ENCODE measurements around the gene CELF6. TPM values are rescaled to one million over a fixed set of nuclear protein-coding genes. Genes with fewer than 3 reads are reported as not detected.

Gene CELF6
- total RNA-seq, 1 experiment from 2014 or later = not detected

DNA sequence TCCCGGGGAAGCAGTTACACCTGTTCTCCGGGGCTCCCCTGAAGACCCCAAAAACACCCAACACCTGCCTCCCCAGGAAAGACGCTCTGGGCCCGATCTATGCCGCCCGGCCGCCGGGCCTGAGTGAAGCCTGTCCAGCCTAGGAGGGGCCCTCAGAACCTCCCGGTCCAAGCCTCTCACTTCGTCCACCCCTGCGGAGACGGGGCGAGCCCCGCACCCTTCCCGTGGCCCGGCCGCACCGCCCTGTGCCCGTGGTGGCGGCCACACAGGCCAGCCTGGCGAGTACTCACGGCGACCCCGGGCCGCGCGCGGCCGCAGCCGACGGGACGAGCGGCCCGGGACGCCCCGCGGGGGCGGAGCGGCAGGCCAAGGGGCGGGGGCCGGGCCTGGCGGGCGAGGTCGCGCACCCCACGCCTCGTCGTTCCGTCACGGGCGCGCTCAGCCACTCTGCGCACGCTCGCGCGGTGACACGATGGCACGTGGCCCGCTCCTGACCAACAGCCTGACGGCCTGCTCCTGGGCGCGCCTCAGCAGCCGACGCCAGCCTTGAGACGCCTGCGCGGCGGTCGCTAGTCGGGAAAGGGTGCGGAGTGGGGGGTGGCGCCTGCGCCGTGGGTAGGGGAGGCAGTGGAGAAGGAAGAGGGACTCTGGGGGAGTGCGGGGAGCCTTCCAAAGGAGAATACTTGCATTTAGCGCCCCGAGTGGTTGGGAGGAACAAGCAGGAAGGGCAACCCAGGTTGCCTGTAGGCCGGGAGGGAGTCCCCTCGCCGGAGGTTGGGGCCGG lies 47.6 kb downstream of the CELF6 start, which contains the start of gene PARP6:
PARP6 (minus strand) TSS at position 342 of the 784 bp plus-strand sequence. CDS start 5,077 bp downstream, outside the sequence.
- no TSS peak for BruUV-seq (replicated peaks)
- ChIA-PET POLR2A (ENCODE audit: low non-redundant PET) (no interaction called here), CTCF (no interaction called here)
- peak; percentile 99 for DNase-seq (ENCODE audit: low spot score)
- intact Hi-C loops (cut with micrococcal nuclease; ENCODE audit: unreplicated experiment) = no loop called here
- peak within 1 kb of the TSS; percentile 90 for H3K27ac ChIP-seq (ENCODE audit: low read depth, low read length, poor library complexity, severe bottlenecking)
- TF ChIP-seq, protein P1, sequence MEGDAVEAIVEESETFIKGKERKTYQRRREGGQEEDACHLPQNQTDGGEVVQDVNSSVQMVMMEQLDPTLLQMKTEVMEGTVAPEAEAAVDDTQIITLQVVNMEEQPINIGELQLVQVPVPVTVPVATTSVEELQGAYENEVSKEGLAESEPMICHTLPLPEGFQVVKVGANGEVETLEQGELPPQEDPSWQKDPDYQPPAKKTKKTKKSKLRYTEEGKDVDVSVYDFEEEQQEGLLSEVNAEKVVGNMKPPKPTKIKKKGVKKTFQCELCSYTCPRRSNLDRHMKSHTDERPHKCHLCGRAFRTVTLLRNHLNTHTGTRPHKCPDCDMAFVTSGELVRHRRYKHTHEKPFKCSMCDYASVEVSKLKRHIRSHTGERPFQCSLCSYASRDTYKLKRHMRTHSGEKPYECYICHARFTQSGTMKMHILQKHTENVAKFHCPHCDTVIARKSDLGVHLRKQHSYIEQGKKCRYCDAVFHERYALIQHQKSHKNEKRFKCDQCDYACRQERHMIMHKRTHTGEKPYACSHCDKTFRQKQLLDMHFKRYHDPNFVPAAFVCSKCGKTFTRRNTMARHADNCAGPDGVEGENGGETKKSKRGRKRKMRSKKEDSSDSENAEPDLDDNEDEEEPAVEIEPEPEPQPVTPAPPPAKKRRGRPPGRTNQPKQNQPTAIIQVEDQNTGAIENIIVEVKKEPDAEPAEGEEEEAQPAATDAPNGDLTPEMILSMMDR (conservative IDR thresholded peaks at IDR 0.05; ENCODE audit: low read depth, low read length) = peak; percentile 77
- TF ChIP-seq EZH2 (IDR thresholded peaks at IDR 0.05; ENCODE audit: borderline replicate concordance, low read depth, low read length, poor library complexity, severe bottlenecking) = no peak
- peaks cover 13% of the 10 kb centered on the region for H3K4me1 ChIP-seq (ENCODE audit: insufficient read depth, low read length, poor library complexity, severe bottlenecking)
- no peaks in the 10 kb centered on the region for H3K27me3 ChIP-seq (replicated peaks; ENCODE audit: insufficient read depth, low read depth, low read length, poor library complexity)
- no peaks in the 10 kb centered on the region for H3K9me3 ChIP-seq (ENCODE audit: low read depth, low read length, poor library complexity, severe bottlenecking)
- H3K36me3 ChIP-seq (ENCODE audit: insufficient read depth, low read length, poor library complexity, severe bottlenecking) = peaks cover 20% of the 10 kb centered on the region
- peak within 1 kb of the TSS; percentile 93 for H3K4me3 ChIP-seq (ENCODE audit: low read depth, low read length, poor library complexity, severe bottlenecking)

DNA sequence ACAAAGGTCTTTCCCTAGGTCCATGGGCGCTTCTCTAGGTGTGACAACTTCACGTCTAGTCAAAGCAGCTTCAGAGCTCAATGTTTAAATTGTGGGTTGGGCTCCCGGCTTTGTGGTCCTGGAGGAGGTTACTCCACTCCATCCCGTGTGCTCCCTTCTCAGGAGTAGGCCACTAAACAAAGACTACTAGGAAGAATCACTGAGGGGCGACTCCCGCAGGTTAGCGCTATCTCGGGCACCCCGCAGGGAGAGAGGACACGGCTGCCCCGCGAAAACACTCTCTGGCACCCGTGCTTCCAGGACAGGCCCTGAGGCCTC lies 48.1 kb downstream of the CELF6 start:
- H3K4me3 ChIP-seq (ENCODE audit: low read depth, low read length, poor library complexity, severe bottlenecking) = peak overlapping the region; percentile 93
- peaks cover 13% of the 10 kb centered on the region for H3K4me1 ChIP-seq (ENCODE audit: insufficient read depth, low read length, poor library complexity, severe bottlenecking)
- CTCF ChIA-PET = no interaction called here
- intact Hi-C loops (cut with micrococcal nuclease; ENCODE audit: unreplicated experiment) = no loop called here
- H3K9me3 ChIP-seq (ENCODE audit: low read depth, low read length, poor library complexity, severe bottlenecking) = no peaks in the 10 kb centered on the region
- H3K27me3 ChIP-seq (replicated peaks; ENCODE audit: insufficient read depth, low read depth, low read length, poor library complexity) = no peaks in the 10 kb centered on the region
- peak overlapping the region; percentile 90 for H3K27ac ChIP-seq (ENCODE audit: low read depth, low read length, poor library complexity, severe bottlenecking)
- no peak for TF ChIP-seq EZH2 (IDR thresholded peaks at IDR 0.05; ENCODE audit: borderline replicate concordance, low read depth, low read length, poor library complexity, severe bottlenecking)
- TF ChIP-seq, protein P1 (conservative IDR thresholded peaks at IDR 0.05; ENCODE audit: low read depth, low read length) = no peak
- DNase-seq (ENCODE audit: low spot score) = peak; percentile 26
- BruUV-seq (replicated peaks) = no TSS peak
- POLR2A ChIA-PET (ENCODE audit: low non-redundant PET) = no interaction called here
- peaks cover 26% of the 10 kb centered on the region for H3K36me3 ChIP-seq (ENCODE audit: insufficient read depth, low read length, poor library complexity, severe bottlenecking)

DNA sequence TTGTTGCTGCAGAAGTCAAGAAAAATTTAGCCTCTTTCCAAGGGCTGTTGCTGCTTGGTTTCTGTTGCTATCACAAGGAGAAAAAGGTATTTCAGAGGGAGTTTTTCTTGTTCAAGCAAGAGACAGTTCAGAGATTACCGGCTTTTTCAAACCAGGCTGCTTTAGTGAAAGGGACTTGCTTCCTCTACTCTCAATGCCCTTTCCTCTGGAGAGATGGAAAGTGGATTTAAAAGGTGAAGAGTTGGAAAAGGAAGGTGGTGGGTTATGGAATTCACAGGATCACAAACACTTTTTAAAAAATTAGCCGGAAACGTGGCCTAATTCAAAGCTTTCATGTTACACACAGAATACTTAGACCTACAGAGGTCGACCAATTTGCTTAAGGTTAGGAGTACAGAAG lies 48.7 kb downstream of the CELF6 start:
- intact Hi-C loops (cut with micrococcal nuclease; ENCODE audit: unreplicated experiment) = no loop called here
- Histone ChIP-seq H3K4me1 (ENCODE audit: insufficient read depth, low read length, poor library complexity, severe bottlenecking) (peaks cover 13% of the 10 kb centered on the region), H3K4me3 (ENCODE audit: low read depth, low read length, poor library complexity, severe bottlenecking) (peak overlapping the region; percentile 93), H3K36me3 (ENCODE audit: insufficient read depth, low read length, poor library complexity, severe bottlenecking) (peaks cover 32% of the 10 kb centered on the region), H3K9me3 (ENCODE audit: low read depth, low read length, poor library complexity, severe bottlenecking) (no peaks in the 10 kb centered on the region), H3K27ac (ENCODE audit: low read depth, low read length, poor library complexity, severe bottlenecking) (no peak overlapping the region), H3K27me3 (replicated peaks; ENCODE audit: insufficient read depth, low read depth, low read length, poor library complexity) (no peaks in the 10 kb centered on the region)
- TF ChIP-seq EZH2 (IDR thresholded peaks at IDR 0.05; ENCODE audit: borderline replicate concordance, low read depth, low read length, poor library complexity, severe bottlenecking) = no peak
- TF ChIP-seq, protein P1 (conservative IDR thresholded peaks at IDR 0.05; ENCODE audit: low read depth, low read length) = no peak
- DNase-seq (ENCODE audit: low spot score) = no peak
- ChIA-PET POLR2A (ENCODE audit: low non-redundant PET) (no interaction called here), CTCF (no interaction called here)
- BruUV-seq (replicated peaks) = TSS peak; percentile 49
